Endothelial cell of umbilical vein (primary cell): ENCODE results near the gene SAP130.

Experiments
- EZH2 ChIP-seq: IDR thresholded peaks from 2 replicates; pipeline ENCODE4 v1.6.1; 2012; ENCODE audit warnings: borderline replicate concordance, low read depth, mild to moderate bottlenecking, moderate library complexity, low read length, inconsistent platforms; ENCODE audit not compliant: severe bottlenecking
- FOS ChIP-seq: IDR thresholded peaks from 2 replicates; pipeline ENCODE4 v1.6.1; 2011; ENCODE audit warnings: mild to moderate bottlenecking, low read length, moderate library complexity, borderline replicate concordance; ENCODE audit not compliant: insufficient read depth
- GATA2 ChIP-seq: IDR thresholded peaks from 2 replicates; pipeline ENCODE4 v1.7.0; 2011; ENCODE audit warnings: low read depth, mild to moderate bottlenecking, moderate library complexity, mixed read lengths, low read length; ENCODE audit not compliant: insufficient read length, insufficient read depth
- JUN ChIP-seq: IDR thresholded peaks from 2 replicates; pipeline ENCODE4 v1.6.1; 2011; ENCODE audit warnings: borderline replicate concordance, low read depth; ENCODE audit not compliant: insufficient read length, insufficient read depth
- MYC ChIP-seq: IDR thresholded peaks from one replicate; pipeline ENCODE4 v1.6.1; 2011; ENCODE audit warnings: mild to moderate bottlenecking, low read depth, low read length
- POLR2A ChIP-seq: IDR thresholded peaks from 2 replicates; pipeline ENCODE4 v1.6.1; 2012; ENCODE audit warnings: low read depth, mild to moderate bottlenecking, control low read depth, low read length
- POLR2AphosphoS5 ChIP-seq: IDR thresholded peaks from 2 replicates; pipeline ENCODE4 v1.6.1; 2012; ENCODE audit warnings: low read depth, mild to moderate bottlenecking, control low read depth, low read length, moderate library complexity; ENCODE audit not compliant: insufficient read depth
- TF ChIP-seq, protein P1 (sequence below), 2 donors: IDR thresholded peaks; 1 replicate in 1 of 2; 2 replicates in 1 of 2; pipeline ENCODE4 v1.5.1; 2011; ENCODE audit warnings: low read length in 2 of 2, mild to moderate bottlenecking in 2 of 2, moderate library complexity in 2 of 2, control low read depth in 1 of 2, inconsistent platforms in 1 of 2, low read depth in 1 of 2; ENCODE audit not compliant: insufficient read depth in 1 of 2; ENCODE audit errors: extremely low read depth in 1 of 2
- TF ChIP-seq, protein P2 (sequence below): IDR thresholded peaks from 2 replicates; pipeline ENCODE4 v1.6.1; 2011; ENCODE audit not compliant: insufficient read depth, insufficient read length

DNA sequence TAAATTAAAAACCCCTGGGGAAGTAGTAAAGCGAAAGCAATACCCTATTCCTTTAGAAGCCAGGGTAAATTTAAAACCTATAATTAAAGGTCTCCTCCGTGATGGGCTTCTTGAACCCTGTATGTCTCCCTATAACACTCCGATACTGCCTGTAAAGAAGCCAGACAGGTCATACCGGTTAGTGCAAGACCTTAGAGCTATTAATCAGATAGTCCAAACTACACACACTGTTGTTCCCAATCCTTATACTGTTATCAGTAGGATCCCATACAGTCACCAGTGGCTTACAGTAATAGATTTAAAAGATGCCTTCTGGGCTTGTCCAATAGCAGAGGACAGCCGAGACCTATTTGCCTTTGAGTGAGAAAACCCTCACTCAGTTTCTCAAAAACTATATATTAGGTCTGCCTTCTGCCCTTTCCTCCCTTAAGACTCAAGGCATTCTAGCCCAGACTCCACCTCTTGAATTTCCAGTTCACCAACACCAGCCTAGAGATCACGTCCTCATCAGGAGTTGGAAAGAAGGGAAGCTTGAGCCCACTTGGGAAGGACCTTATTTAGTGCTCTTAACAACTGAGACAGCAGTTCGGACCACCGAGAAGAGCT lies 12.4 kb upstream of the SAP130 start:
- no peak for TF ChIP-seq FOS
- TF ChIP-seq, protein P1, sequence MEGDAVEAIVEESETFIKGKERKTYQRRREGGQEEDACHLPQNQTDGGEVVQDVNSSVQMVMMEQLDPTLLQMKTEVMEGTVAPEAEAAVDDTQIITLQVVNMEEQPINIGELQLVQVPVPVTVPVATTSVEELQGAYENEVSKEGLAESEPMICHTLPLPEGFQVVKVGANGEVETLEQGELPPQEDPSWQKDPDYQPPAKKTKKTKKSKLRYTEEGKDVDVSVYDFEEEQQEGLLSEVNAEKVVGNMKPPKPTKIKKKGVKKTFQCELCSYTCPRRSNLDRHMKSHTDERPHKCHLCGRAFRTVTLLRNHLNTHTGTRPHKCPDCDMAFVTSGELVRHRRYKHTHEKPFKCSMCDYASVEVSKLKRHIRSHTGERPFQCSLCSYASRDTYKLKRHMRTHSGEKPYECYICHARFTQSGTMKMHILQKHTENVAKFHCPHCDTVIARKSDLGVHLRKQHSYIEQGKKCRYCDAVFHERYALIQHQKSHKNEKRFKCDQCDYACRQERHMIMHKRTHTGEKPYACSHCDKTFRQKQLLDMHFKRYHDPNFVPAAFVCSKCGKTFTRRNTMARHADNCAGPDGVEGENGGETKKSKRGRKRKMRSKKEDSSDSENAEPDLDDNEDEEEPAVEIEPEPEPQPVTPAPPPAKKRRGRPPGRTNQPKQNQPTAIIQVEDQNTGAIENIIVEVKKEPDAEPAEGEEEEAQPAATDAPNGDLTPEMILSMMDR (IDR thresholded peaks at IDR 0.05; ENCODE audit: extremely low read depth in 1 of 2, insufficient read depth in 1 of 2, low read depth in 1 of 2, low read length in 2 of 2), result no peak
- TF ChIP-seq MYC, result no peak
- no peak for TF ChIP-seq POLR2A
- TF ChIP-seq EZH2, result no peak
- no peak for TF ChIP-seq GATA2
- no peak for TF ChIP-seq POLR2AphosphoS5
- TF ChIP-seq JUN, result no peak
- TF ChIP-seq, protein P2, sequence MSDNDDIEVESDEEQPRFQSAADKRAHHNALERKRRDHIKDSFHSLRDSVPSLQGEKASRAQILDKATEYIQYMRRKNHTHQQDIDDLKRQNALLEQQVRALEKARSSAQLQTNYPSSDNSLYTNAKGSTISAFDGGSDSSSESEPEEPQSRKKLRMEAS, result no peak
